ENCODE measurements around the gene RPL27A. TPM values are rescaled to one million over a fixed set of nuclear protein-coding genes. Genes with fewer than 3 reads are reported as not detected.

The RPL27A gene
- total and polyA plus RNA-seq, 3 experiments from 2014 or later: 1,148 to 3,471 (median 1,170) TPM

Other genes starting within 250 kb of the RPL27A start
- 1 to 10 TPM; 2.5 to 3.4 TPM for gene STK33, start 88.6 kb upstream of the RPL27A start, total RNA-seq
- gene STK33, start 88.6 kb upstream of the RPL27A start, polyA plus RNA-seq: 1.5 TPM
- 10 to 100 TPM; 27.7 to 29.7 TPM for gene TRIM66, start 127 bp upstream of the RPL27A start, total RNA-seq
- gene TRIM66, start 127 bp upstream of the RPL27A start, polyA plus RNA-seq: 0.43 TPM
- 10 to 100 TPM; 24.0 to 26.9 TPM for gene AKIP1, start 228.4 kb downstream of the RPL27A start, total RNA-seq
- gene AKIP1, start 228.4 kb downstream of the RPL27A start, polyA plus RNA-seq: 16.3 TPM